GM19452 (cell line): ENCODE measurements around the gene BLACAT1.
"Not testable (repeated sequence)": the region's sequence is repeated elsewhere in the genome, so short reads cannot be mapped to it uniquely, and the experiment has no call there.

Experiments used
- ATAC-seq: cut with Tn5 transposase; IDR thresholded peaks from one replicate; pipeline ENCODE4 v1.9.1; 2021; ENCODE audit not compliant: unreplicated experiment

Gene BLACAT1

GRCh38 chr1:205442051-205442725, 13.7 kb downstream of the BLACAT1 start:
- ATAC-seq, result no peak

DNA sequence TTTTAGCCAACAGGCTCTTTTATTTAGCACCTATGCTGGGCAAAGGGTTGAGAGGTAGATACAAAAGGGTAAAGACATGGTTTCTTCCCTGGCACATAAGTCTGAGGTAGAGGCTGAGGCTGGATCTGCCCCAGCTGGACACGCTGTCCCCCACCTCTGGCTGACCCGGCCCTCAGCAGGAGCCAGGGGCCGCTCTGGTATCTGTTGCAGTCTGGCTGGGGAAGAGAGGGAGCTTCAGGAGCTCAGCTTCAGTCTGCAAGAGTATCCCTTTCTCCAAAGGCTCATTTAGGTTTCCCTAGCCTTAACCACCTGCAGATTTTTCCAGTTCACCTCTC, 14.2 kb downstream of the BLACAT1 start:
- no peak for ATAC-seq

DNA sequence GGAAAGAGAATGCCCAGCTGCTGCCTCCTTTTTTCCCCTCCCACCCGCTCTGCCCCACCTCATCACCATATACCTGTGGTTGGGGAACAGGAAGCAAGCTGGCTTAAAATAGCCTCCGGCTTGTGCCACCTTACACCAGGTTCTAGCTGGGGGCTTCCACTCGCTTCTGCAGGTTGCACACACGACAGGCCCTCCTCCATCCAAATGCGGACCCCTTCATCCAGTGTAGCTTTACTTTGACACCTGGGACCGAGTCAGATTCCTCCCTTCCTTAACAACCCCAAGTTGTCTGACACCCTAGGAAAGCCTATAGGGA, 14.6 kb downstream of the BLACAT1 start:
- ATAC-seq, result no peak

GRCh38 chr1:205440476-205441317, 15.1 kb downstream of the BLACAT1 start:
- peak; percentile 82 for ATAC-seq

DNA sequence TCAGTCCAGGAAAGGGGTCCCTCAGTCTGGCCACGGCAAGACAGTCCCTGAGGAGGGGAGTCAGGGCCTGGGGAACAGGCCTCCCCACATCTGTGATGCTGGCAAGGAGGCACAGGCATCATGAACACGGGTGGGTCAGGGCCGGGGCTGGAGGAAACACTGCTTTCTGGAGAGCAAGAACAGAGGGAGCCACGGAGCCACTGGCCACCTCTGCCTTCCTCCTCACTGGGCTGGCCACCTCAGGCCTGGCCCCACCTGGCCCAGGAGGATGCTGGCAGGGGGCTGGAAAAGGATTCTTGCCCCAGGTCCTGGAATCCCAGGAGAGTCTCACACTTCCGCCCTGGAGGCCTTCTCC, 15.7 kb downstream of the BLACAT1 start:
- ATAC-seq, result no peak

- no peak for ATAC-seq
Observed at GRCh38 chr1:205438213-205439158, 17.4 kb downstream of the BLACAT1 start.

GRCh38 chr1:205437570-205437969, 18.3 kb downstream of the BLACAT1 start:
- no peak for ATAC-seq

DNA sequence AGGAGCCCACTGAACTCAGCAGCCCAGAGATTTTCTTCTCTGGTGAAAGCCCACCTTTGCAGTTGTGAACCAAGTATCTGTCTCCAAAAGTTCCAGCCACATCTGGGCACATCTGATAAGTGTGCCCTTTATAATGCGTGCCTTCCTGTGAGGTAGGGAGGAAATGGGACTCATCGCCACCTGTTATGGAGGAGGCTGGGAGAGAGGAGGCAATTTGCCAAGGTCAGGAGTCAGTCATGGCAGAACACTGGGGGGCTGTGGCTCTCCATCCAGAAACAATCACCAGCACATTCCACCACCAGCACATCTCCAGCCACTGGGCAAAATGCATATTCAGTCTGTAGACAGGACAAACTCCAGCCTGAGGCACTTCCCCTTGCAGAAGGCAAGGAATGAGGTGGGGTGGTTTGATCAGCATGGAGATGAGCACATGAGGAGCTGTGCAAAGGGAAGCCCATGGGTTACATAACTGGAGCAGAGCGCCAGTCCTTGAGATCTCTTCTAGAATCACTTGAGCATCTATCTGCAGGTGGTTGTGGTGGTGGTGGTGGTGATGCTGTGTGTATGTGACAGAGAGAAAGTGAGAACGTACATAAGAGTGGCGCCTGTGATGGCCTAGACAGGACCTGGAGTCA, 19.0 kb downstream of the BLACAT1 start:
- ATAC-seq, result no peak

DNA sequence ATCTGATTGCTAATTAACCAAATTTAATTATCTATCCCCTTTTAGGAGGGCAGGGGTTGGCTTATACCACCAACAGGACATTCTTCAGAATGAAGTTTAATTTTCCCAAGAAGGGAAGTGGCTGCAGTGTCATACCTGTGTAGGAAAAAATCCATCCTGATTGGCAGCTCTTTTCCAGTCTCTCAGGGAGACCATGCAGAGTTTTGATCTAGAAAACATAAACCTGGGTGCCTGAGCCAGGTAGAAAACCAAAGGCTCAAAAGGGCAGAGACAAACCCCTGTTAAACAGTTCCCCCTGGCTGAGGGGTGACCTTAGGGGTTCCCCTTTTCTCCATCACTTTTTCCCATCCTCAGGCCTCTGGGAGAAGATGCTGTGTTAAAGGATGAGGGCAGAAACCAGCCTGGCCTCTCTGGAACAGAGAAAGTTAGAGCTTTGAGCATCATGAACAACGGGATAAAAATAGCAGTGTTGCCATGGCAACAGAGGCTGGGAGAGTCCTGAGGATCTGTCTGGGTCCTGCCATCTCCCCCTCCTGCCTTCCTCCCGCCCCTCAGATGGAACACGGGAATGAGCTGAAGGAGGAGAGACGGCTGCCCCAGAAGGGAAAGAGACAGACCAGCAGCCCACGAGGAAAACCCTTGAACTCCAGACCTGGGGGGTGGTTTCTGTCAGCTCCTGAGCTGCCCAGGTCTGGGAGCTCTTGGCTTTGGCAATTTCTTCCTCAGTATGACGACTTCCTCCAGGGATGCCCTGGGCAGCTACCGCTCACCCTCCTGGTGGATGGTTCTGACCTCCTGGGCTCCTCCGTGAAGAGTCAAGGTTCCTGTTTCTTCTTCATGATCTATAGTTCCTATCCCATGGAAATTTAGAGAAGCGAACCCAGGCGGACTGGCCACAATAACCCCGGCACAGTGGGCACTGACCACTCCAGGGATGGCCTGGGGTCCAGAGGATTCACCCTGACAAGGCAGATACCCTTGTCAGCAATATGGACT, 20.0 kb downstream of the BLACAT1 start:
- ATAC-seq, result no peak

GRCh38 chr1:205434738-205435137, 21.1 kb downstream of the BLACAT1 start:
- no peak for ATAC-seq

DNA sequence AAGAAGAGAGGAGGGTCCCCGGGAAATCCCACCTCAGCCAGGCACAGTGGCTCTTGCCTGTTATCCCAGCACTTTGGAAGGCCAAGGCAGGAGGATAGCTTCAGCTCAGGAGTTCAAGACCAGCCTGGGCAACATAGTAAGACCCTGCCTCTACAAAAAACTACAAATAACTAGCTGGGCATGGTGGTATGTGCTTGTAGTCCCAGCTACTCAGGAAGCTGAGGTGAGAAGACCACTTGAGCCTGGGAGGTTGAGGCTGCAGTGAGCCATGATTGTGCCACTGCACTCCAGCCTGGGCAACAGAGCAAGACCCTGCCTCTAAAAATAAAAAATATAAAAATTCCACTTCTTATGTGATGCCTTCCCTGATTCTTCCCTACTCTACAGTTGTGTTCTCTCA, 23.2 kb downstream of the BLACAT1 start:
- not testable (repeated sequence) for ATAC-seq

GRCh38 chr1:205432116-205432515, 23.7 kb downstream of the BLACAT1 start:
- no peak for ATAC-seq

GRCh38 chr1:205430696-205431305, 25.0 kb downstream of the BLACAT1 start:
- no peak for ATAC-seq

GRCh38 chr1:205429762-205430695, 25.8 kb downstream of the BLACAT1 start:
- ATAC-seq, result no peak

DNA sequence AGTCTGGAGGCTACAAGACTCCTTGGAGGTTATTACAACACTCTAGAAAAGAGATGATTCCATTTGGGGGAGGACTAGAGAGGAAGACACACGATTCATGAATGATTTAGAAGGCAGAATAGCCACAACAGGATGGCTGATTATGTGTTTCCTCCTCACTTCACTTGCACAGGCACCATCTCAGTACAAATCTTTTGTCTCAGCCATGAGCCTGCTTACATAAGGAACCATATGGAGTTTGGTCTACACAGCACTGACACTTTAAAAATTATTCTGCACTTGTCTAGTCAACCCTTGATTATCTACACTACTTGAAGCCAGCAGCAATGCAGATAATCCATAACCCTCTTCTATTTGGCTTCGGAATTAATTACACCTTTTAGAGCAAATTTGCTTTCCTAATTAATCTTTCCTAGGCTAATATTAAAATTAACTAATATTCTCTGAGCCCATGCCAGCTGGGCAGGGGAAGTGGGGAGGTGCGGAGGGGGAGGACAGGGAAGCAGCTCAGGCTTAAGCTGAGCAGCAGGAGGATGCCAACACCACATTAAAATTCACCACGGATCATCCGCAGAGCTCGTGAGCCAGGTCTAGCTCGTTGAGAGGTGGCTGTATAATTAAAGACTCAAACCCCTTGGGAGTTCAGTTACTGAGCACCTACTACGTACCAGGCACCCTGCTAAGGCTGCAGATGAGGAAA, 30.8 kb downstream of the BLACAT1 start:
- no peak for ATAC-seq

DNA sequence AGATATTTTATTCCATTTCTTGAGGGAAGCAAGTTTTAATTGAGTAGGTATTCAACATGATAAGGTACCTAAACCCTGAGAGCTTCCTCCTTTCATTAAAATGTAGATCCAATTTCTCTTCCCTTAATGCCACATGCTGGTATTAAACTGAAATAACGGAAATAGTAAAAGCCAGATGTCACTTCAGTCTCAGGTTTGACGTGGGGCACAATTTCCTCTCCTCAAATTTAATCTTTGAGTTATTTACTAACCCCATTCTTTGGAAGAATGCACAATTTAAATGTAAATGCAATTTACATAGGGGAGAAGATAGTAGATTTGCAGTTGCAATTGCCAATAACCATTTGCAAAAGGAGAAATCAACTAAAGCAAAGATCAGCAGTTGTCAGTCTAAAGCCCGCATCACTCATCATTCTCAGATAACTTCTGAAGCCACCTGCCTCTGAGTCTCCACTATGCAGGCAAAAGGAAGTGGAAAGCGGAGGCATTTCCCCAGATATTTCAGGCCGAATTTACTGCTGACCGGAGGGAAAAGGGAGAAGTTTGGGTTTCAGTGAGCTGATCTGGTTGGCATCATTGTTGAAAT, 31.9 kb downstream of the BLACAT1 start:
- ATAC-seq, result no peak

DNA sequence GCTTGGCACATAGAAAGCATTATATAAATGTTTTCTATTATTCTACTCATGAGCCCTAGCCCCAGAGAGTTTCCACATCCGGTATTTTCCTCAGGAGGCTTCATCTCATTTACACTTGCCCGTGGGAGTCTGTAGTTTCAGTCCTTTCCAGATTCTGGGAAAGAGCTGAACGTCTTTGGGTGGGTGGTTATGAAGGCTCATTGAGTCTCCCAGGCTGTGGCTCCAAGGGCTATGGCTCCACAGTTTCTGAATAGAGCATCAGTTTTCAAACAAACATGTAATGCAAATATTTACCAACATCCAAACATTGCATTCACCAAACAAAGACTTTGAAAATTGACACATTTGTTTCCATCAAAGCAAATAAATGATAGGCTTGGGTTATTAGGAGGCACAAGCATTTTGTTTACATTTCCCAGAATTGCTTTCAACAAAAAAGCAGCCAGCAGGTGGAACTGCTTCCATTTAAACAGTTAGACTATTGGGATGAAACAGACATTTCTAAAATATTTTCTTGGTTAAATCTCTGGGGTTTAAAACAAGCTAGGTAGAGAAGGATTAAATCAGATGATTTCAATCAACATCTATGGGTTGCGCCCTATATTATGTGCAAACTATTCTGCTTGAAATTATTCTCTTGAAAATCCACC, 32.7 kb downstream of the BLACAT1 start:
- ATAC-seq, result no peak
